22Rv1 (cell line): ENCODE results near the gene AGBL3.

Experiments
- H3K27ac ChIP-seq: fragments of 450-650 bp; 2 replicates; pipeline ENCODE4 v1.5.1; 2017
- CTCF ChIP-seq: fragments of 450-650 bp; IDR thresholded peaks from 2 replicates; pipeline ENCODE4 v1.5.1; 2017; ENCODE audit warnings: mild to moderate bottlenecking
- ZFX ChIP-seq: fragments of 450-650 bp; IDR thresholded peaks from 2 replicates; pipeline ENCODE4 v1.6.1; 2017; ENCODE audit warnings: antibody characterized with exemption, borderline replicate concordance

Gene AGBL3

GRCh38 chr7:134993877-134994456 is 7.7 kb downstream of the AGBL3 start:
- no peak overlapping the region for H3K27ac ChIP-seq
- no peak for TF ChIP-seq ZFX
- no peak for TF ChIP-seq CTCF

- H3K27ac ChIP-seq, result 0 out of 2 replicates have a peak overlapping the region, but pooled peaks have one; percentile 2
- no peak for TF ChIP-seq ZFX
- no peak for TF ChIP-seq CTCF
Measured at GRCh38 chr7:134995239-134996096, 9.2 kb downstream of the AGBL3 start.

DNA sequence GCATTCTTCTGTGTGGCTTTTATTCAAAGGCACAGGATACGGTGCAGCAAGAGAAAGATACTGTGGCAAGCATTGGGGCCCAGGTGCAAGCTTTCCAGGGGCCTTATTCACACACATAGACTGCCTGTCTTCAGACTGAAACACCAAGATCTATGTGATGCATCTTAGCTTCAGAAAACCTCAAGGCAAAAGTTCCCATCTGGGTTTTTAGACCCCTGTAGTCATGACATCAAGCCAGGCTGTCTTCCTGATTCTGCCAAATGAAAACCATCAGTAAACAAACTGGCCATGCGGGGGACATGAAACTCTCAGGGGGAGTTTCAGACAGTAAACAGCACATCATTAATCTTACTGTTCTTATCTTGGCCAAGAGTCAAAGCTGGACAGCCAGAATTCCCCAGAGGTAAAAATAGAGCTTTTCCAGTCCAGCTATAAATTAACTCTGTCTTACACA is 9.8 kb downstream of the AGBL3 start:
- TF ChIP-seq ZFX, result no peak
- no peak for TF ChIP-seq CTCF
- no peak overlapping the region for H3K27ac ChIP-seq

DNA sequence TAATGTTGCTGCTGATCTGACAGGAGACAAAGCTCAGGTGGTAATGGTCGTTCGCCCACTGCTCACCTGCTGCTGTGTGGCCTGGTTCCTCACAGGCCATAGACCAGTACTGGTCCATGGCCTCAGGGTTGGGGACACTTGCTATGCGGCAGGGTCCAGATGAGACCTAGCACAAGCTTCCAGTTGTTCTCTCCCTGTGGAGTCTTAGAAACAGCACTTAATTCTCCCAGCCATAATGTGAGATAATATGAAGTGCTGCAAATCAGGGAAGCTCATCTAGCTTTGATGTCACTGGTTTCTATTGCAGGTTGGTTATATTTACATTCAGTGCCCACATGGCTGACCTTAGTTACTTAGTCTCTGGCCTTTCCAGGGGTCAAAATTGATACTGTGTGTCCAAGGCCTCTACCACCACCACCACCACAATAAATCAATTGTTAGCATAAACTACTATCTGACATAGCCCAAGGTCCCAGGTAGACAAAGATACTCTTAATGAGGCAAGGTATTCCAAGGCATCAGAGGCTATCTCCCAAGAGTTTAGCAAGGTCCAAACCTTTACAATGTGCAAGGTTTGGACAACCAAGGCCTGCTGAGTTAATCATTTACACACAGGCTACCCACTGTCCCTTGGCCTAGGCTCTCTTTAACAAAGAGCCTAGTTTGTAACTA is 11.0 kb downstream of the AGBL3 start:
- TF ChIP-seq CTCF (no peak), ZFX (no peak)
- no peak overlapping the region for H3K27ac ChIP-seq

DNA sequence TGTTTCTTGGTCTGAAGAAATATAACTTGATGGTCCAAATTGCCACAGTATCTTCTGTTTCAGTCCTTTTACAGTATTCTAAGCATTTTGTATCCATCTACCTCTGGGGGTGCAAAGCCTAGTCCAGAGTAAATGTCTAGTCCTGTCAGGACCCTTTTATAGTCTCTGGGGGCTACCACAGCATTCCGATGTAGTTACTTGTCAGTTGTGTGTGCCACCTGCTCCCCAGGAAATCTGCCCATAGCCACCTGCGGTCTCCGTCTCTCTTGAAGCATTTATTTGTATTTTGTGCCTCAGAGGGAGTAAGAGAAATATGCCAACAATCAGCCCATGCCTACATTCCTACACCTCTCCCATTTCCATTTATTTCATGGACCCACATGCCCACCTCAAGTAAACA is 12.8 kb downstream of the AGBL3 start:
- TF ChIP-seq ZFX (no peak), CTCF (no peak)
- no peak overlapping the region for H3K27ac ChIP-seq

DNA sequence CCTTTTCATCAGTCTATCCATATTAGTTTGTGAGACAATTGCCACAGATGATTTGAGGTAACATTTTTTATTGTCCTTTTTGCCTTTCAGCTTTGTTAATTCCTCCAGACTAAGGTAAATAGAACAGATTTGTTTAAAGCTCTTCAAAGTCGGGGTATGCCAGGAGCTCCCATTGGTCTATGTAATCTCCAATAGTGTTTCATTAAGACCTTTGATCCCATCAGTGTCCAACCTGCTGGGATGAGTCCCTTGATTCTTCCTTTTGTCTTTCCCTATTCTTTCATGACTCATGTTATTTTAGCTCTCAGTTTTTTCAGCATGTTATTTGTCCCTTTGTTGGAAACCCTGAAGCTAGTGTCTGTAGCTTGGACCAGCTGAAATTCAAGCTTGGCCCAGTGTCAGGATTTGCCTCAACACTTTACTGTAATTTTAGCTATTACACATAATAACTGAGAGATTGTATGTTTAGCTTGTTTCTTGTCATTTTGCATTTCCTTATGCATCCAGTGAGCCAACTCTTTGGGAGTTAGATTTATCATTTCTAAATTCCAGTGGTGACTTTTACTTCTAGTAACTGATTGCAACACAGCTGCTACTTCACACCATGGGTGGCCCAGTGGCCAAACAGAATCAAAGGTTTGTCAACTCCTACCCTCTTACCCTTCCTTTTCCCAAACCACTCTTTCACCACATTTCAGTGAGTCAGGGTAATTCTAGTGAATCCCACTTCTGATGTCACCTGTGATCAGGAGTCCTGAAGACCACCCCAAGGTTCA is 15.3 kb downstream of the AGBL3 start:
- H3K27ac ChIP-seq, result no peak overlapping the region
- TF ChIP-seq ZFX, result no peak
- no peak for TF ChIP-seq CTCF
